Prostate gland (tissue), 2 donors: ENCODE results near the gene ELAC1. TPM values are rescaled to one million over a fixed set of nuclear protein-coding genes. Genes with fewer than 3 reads are reported as not detected.
A peak's percentile ranks its signal among the peaks of the same experiment; 100 is the strongest.

Source experiments
- DNase-seq: peaks from one replicate; pipeline ENCODE4 v3.0.0-alpha.2; 2019; ENCODE audit warnings: low spot score
- H3K27ac ChIP-seq, 2 donors: fragments of 200-600 bp; sonication (generic); 2 replicates each; pipeline ENCODE4 v1.5.1; 2017 to 2019
- H3K27me3 ChIP-seq: fragments of 200-600 bp; sonication (generic); replicated peaks from 2 replicates; pipeline ENCODE4 v1.5.1; 2019; ENCODE audit not compliant: insufficient read depth
- H3K36me3 ChIP-seq, 2 donors: fragments of 200-600 bp; sonication (generic); 1 replicate in 1 of 2; 2 replicates in 1 of 2; pipeline versions ENCODE4 v1.5.1 to v1.8.1; 2017 to 2019
- H3K4me1 ChIP-seq: fragments of 200-600 bp; sonication (generic); replicated peaks from 2 replicates; pipeline ENCODE4 v1.5.1; 2019
- H3K4me3 ChIP-seq, 2 donors: fragments of 200-600 bp; sonication (generic); 2 replicates each; pipeline ENCODE4 v1.5.1; 2017 to 2019
- H3K9me3 ChIP-seq: fragments of 200-600 bp; sonication (generic); 2 replicates; pipeline ENCODE4 v1.5.1; 2017
- CTCF ChIP-seq, 4 experiments: fragments of 200-600 bp in 2 of 4; fragments of 450-650 bp in 2 of 4; sonication (generic) in 2 of 4; IDR thresholded peaks; 1 replicate in 3 of 4; 2 replicates in 1 of 4; pipeline ENCODE4 v1.5.1; 2016 to 2019; ENCODE audit warnings: antibody characterized with exemption in 4 of 4, mild to moderate bottlenecking in 2 of 4, moderate library complexity in 2 of 4
- POLR2A ChIP-seq: fragments of 450-650 bp; IDR thresholded peaks from one replicate; pipeline ENCODE4 v1.6.1; 2016; ENCODE audit warnings: antibody characterized with exemption, mild to moderate bottlenecking
- POLR2AphosphoS5 ChIP-seq: sonication (generic); formaldehyde crosslinking; IDR thresholded peaks from one replicate; pipeline ENCODE4 v1.6.1; 2017; ENCODE audit warnings: antibody characterized with exemption
- WGBS: methylation state at CpG from one replicate; pipeline ENCODE4 v1.1.5; 2018; 5-methylcytosine and 5-hydroxymethylcytosine counted together
- intact Hi-C: fragments of 100-400 bp; cut with DNase I; formaldehyde crosslinking; loops from one replicate; pipeline ENCODE4 v1.14.2; 2022
- total RNA-seq, 2 donors: library from RNA; depleted of rRNA; stranded (reverse); fragments of >200 nt; gene quantifications; one replicate each; pipeline ENCODE4 v1.1.0, GENCODE V29; 2016

Gene ELAC1
- total RNA-seq, 2 donors from 2014 or later = 7.1 to 16.0 TPM

- Histone ChIP-seq H3K4me1 (peaks cover 11% of the 10 kb centered on the region), H3K27ac (peak overlapping the region; percentile 83 to 89), H3K4me3 (no peak overlapping the region), H3K27me3 (no peaks in the 10 kb centered on the region), H3K9me3 (no peaks in the 10 kb centered on the region), H3K36me3 (no peaks in the 10 kb centered on the region)
- intact Hi-C loops = no loop called here
- DNase-seq = peak; percentile 75
- TF ChIP-seq POLR2AphosphoS5 = peak; percentile 89
- TF ChIP-seq POLR2A = no peak
- WGBS = 38% methylated on average over 8 of the region's 8 CpGs
Observed at GRCh38 chr18:50982086-50982801, 14.4 kb downstream of the ELAC1 start.

GRCh38 chr18:50982802-50983179 lies 15.0 kb downstream of the ELAC1 start:
- TF ChIP-seq CTCF (IDR thresholded peaks at IDR 0.05) (peak in 1 of 4 experiments; percentile 18), POLR2AphosphoS5 (no peak)
- Histone ChIP-seq H3K4me3 (no peak overlapping the region), H3K4me1 (peaks cover 11% of the 10 kb centered on the region), H3K36me3 (no peaks in the 10 kb centered on the region), H3K9me3 (no peaks in the 10 kb centered on the region), H3K27ac (peak overlapping the region; percentile 83 to 89), H3K27me3 (no peaks in the 10 kb centered on the region)
- DNase-seq = peak; percentile 16
- 64% methylated on average over 3 of the region's 3 CpGs for whole genome bisulfite sequencing
- intact Hi-C loops = no loop called here

- no peaks in the 10 kb centered on the region for H3K36me3 ChIP-seq
- H3K27ac ChIP-seq = no peak overlapping the region
- no peaks in the 10 kb centered on the region for H3K9me3 ChIP-seq
- no peak for DNase-seq
- intact Hi-C loops = no loop called here
- H3K27me3 ChIP-seq = no peaks in the 10 kb centered on the region
- peaks cover 11% of the 10 kb centered on the region for H3K4me1 ChIP-seq
- WGBS = 63% methylated on average over 2 of the region's 2 CpGs
- no peak for TF ChIP-seq POLR2AphosphoS5
- TF ChIP-seq POLR2A = no peak
- no peak for TF ChIP-seq CTCF (IDR thresholded peaks at IDR 0.05)
- H3K4me3 ChIP-seq = no peak overlapping the region
Observed at GRCh38 chr18:50986360-50987087, 18.7 kb downstream of the ELAC1 start.

- Histone ChIP-seq H3K36me3 (no peaks in the 10 kb centered on the region), H3K27me3 (no peaks in the 10 kb centered on the region), H3K4me3 (no peak overlapping the region), H3K9me3 (no peaks in the 10 kb centered on the region), H3K4me1 (peaks cover 8% of the 10 kb centered on the region), H3K27ac (no peak overlapping the region)
- 15% methylated on average over 2 of the region's 2 CpGs for WGBS
- intact Hi-C loops = no loop called here
- no peak for TF ChIP-seq POLR2A
- no peak for DNase-seq
Observed at GRCh38 chr18:50987261-50987660, 19.4 kb downstream of the ELAC1 start.

- H3K27ac ChIP-seq = no peak overlapping the region
- TF ChIP-seq POLR2AphosphoS5 (no peak), CTCF (IDR thresholded peaks at IDR 0.05) (no peak), POLR2A (no peak)
- peaks cover 4% of the 10 kb centered on the region for H3K4me1 ChIP-seq
- no peaks in the 10 kb centered on the region for H3K36me3 ChIP-seq
- H3K9me3 ChIP-seq = no peaks in the 10 kb centered on the region
- H3K4me3 ChIP-seq = no peak overlapping the region
- WGBS = 91% methylated on average over 3 of the region's 3 CpGs
- no peak for DNase-seq
- no peaks in the 10 kb centered on the region for H3K27me3 ChIP-seq
- intact Hi-C loops = no loop called here
Observed at GRCh38 chr18:50989711-50990110, 21.9 kb downstream of the ELAC1 start.

- 68% methylated on average over 3 of the region's 3 CpGs for WGBS
- Histone ChIP-seq H3K36me3 (no peaks in the 10 kb centered on the region), H3K9me3 (no peaks in the 10 kb centered on the region), H3K27ac (no peak overlapping the region), H3K4me3 (no peak overlapping the region), H3K27me3 (no peaks in the 10 kb centered on the region), H3K4me1 (no peaks in the 10 kb centered on the region)
- no peak for TF ChIP-seq CTCF (IDR thresholded peaks at IDR 0.05)
- no peak for TF ChIP-seq POLR2AphosphoS5
- TF ChIP-seq POLR2A = no peak
- intact Hi-C loops = no loop called here
- DNase-seq = no peak
Observed at GRCh38 chr18:50992351-50992762, 24.5 kb downstream of the ELAC1 start.
